LNCaP clone FGC (cell line): ENCODE measurements around the gene AMMECR1.
A peak's percentile ranks its signal among the peaks of the same experiment; 100 is the strongest.

ENCODE experiments used
- DNase-seq: peaks from one replicate; pipeline ENCODE4 v3.0.0-alpha.2; 2011; ENCODE audit warnings: low read depth
- H3K4me3 ChIP-seq: 2 replicates; pipeline ENCODE4 v1.5.1; 2011; ENCODE audit warnings: mild to moderate bottlenecking, low read depth, low read length, control low read depth
- CTCF ChIP-seq: IDR thresholded peaks from 2 replicates; pipeline ENCODE4 v1.5.1; 2012; ENCODE audit warnings: mild to moderate bottlenecking; ENCODE audit not compliant: control insufficient read depth, insufficient read depth; ENCODE audit errors: extremely low read depth

Gene AMMECR1

DNA sequence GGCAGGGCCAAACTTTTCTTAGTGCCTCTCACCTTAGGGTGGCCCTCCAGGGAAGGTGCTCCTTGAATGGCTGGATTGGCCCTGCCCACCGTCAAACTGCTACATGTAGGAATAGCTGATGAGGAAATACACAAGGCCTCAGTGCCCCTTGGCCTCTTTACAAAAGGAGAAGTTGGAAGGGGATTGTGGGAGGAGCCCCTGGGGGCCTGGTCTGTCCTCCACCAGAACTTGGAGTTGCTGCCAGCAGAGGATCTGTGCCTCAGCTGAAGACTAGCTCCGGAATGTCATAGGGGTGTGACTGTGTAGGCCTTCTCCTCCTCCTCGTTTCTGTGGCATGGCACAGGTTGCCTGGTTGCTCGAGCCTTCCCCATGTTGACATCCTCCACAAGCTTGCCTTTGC is 142.7 kb downstream of the AMMECR1 start:
- no peak for TF ChIP-seq CTCF

GRCh38 chrX:110173192-110174175 is 144.4 kb downstream of the AMMECR1 start:
- H3K4me3 ChIP-seq, result no peak overlapping the region
- DNase-seq, result peak; percentile 54
- no peak for TF ChIP-seq CTCF

More for the DNA sequence above, 142.7 kb downstream of the AMMECR1 start:
- no peak overlapping the region for H3K4me3 ChIP-seq
- no peak for DNase-seq

GRCh38 chrX:110172215-110172614 is 145.7 kb downstream of the AMMECR1 start:
- DNase-seq, result no peak
- TF ChIP-seq CTCF, result no peak
- H3K4me3 ChIP-seq, result no peak overlapping the region

- no peak overlapping the region for H3K4me3 ChIP-seq
- no peak for DNase-seq
- no peak for TF ChIP-seq CTCF
Observed at GRCh38 chrX:110171442-110171841, 146.4 kb downstream of the AMMECR1 start.

DNA sequence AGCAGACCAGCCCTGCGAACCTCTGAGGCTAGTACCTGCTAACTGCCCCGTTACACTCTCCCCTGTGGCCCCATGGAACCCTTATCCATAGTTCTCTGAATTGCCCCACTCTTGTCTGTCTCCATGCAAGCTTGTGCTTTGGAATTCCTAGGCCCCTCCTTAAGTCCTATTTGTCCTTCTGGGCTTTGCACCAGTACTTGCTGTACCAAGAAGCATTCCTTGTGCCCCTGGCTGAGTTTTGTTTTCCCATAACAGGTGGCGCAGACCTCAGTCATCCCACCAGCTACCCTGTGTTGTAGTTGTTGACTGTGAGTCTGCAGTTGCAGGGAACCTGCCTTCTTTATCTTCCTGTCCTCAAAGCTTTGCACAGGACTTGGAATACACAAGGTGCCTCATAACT is 147.9 kb downstream of the AMMECR1 start:
- no peak overlapping the region for H3K4me3 ChIP-seq
- DNase-seq, result no peak
- no peak for TF ChIP-seq CTCF

GRCh38 chrX:110168585-110168984 is 149.3 kb downstream of the AMMECR1 start:
- H3K4me3 ChIP-seq, result no peak overlapping the region
- TF ChIP-seq CTCF, result no peak
- no peak for DNase-seq
